Lower leg skin (tissue), 3 donors: ENCODE measurements around the gene SLC27A3.

ENCODE experiments used
- POLR2A ChIP-seq, 2 donors: fragments of 450-650 bp; IDR thresholded peaks; one replicate each; pipeline ENCODE4 v1.6.1; 2016 to 2017; ENCODE audit warnings: antibody characterized with exemption in 2 of 2, mild to moderate bottlenecking in 1 of 2, moderate library complexity in 1 of 2
- TF ChIP-seq, protein P1 (sequence below), 3 donors: fragments of 450-650 bp; IDR thresholded peaks; one replicate each; pipeline ENCODE4 v1.5.1; 2016; ENCODE audit warnings: antibody characterized with exemption in 3 of 3, mild to moderate bottlenecking in 3 of 3, moderate library complexity in 2 of 3

DNA sequence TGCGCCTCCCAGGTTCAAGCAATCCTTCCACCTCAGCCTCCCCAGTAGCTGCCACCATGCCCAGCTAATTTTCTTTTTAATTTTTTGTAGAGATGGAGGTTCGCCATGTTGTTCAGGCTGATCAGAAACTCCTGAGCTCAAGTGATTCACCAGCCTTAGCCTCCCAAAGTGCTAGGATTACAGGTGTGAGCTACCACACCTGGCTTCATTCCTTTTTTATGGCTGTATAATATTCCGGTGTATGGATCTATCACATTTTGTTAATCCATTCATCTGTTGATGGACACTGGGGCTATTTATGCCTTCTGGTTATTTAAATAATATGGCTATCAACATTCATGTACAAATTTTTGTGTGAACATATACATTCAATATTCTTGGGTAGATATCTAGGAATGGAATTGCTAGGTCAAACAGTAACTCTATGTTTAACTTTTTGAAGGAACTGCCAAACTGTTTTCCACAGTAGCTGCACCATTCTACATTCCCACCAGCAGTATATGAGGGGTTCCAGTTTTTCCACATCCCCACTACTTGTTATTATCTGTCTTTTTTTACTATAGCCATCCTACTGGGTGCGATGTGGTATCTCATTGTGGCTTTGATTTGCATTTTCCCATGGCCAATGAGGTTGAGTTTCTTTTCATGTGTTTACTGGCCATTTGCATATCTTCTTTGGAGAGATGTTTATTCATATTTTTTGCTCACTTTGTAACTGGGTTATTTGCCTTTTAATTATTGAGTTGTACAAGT lies 11.0 kb downstream of the SLC27A3 start:
- TF ChIP-seq, protein P1, sequence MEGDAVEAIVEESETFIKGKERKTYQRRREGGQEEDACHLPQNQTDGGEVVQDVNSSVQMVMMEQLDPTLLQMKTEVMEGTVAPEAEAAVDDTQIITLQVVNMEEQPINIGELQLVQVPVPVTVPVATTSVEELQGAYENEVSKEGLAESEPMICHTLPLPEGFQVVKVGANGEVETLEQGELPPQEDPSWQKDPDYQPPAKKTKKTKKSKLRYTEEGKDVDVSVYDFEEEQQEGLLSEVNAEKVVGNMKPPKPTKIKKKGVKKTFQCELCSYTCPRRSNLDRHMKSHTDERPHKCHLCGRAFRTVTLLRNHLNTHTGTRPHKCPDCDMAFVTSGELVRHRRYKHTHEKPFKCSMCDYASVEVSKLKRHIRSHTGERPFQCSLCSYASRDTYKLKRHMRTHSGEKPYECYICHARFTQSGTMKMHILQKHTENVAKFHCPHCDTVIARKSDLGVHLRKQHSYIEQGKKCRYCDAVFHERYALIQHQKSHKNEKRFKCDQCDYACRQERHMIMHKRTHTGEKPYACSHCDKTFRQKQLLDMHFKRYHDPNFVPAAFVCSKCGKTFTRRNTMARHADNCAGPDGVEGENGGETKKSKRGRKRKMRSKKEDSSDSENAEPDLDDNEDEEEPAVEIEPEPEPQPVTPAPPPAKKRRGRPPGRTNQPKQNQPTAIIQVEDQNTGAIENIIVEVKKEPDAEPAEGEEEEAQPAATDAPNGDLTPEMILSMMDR (IDR thresholded peaks at IDR 0.05), result no peak
- TF ChIP-seq POLR2A (IDR thresholded peaks at IDR 0.05), result no peak
